Glutamatergic neuron (in vitro differentiated cells): Measurements from ENCODE around the gene S100A14. TPM values are rescaled to one million over a fixed set of nuclear protein-coding genes. Genes with fewer than 3 reads are reported as not detected.

Experiments
- DNase-seq: peaks from one replicate; pipeline ENCODE4 v3.0.0; 2022
- H3K27ac Mint-ChIP-seq: one replicate; pipeline ENCODE4 v1.8.0; 2020; ENCODE audit warnings: mild to moderate bottlenecking, mixed read lengths, inconsistent platforms; ENCODE audit not compliant: unreplicated experiment
- H3K27me3 Mint-ChIP-seq: one replicate; pipeline ENCODE4 v1.8.0; 2020; ENCODE audit warnings: mild to moderate bottlenecking, moderate library complexity, mixed read lengths, inconsistent platforms; ENCODE audit not compliant: unreplicated experiment
- H3K36me3 Mint-ChIP-seq: one replicate; pipeline ENCODE4 v1.8.0; 2020; ENCODE audit warnings: mild to moderate bottlenecking, mixed read lengths, inconsistent platforms; ENCODE audit not compliant: unreplicated experiment
- H3K4me1 Mint-ChIP-seq: one replicate; pipeline ENCODE4 v1.8.0; 2020; ENCODE audit warnings: mild to moderate bottlenecking, low read depth, mixed read lengths, inconsistent platforms; ENCODE audit not compliant: unreplicated experiment
- H3K4me3 Mint-ChIP-seq: one replicate; pipeline ENCODE4 v1.8.0; 2020; ENCODE audit warnings: mild to moderate bottlenecking, mixed read lengths, inconsistent platforms; ENCODE audit not compliant: unreplicated experiment
- H3K9me3 Mint-ChIP-seq: one replicate; pipeline ENCODE4 v1.8.0; 2020; ENCODE audit warnings: mild to moderate bottlenecking, moderate library complexity, mixed read lengths, inconsistent platforms; ENCODE audit not compliant: unreplicated experiment
- CTCF ChIP-seq: fragments of 200-600 bp; sonication (generic); IDR thresholded peaks from one replicate; pipeline ENCODE4 v1.5.0; 2021; ENCODE audit not compliant: partially characterized antibody, unreplicated experiment
- total RNA-seq: library from RNA; stranded (reverse); fragmentation: NEBNext Ultra II Directional; extraction: Animal tissue kit (Norgen Biotek cat#: 25700); gene quantifications from one replicate; pipeline ENCODE4 v1.2.1, GENCODE V29; 2021; ENCODE audit not compliant: unreplicated experiment

Gene S100A14
- total RNA-seq, 1 donor from 2014 or later, result not detected

GRCh38 chr1:153615406-153615805 is 719 bp downstream of the S100A14 start:
- Mint-ChIP-seq H3K27ac (no peak overlapping the region), H3K27me3 (peaks cover 8% of the 10 kb centered on the region), H3K4me3 (no peak overlapping the region), H3K9me3 (peaks cover 6% of the 10 kb centered on the region), H3K4me1 (peaks cover under 1% of the 10 kb centered on the region), H3K36me3 (peaks cover 6% of the 10 kb centered on the region)
- DNase-seq, result no peak
- no peak for TF ChIP-seq CTCF

- no peak overlapping the region for H3K27ac Mint-ChIP-seq
- no peak for DNase-seq
- no peak overlapping the region for H3K4me3 Mint-ChIP-seq
- H3K27me3 Mint-ChIP-seq, result peaks cover 9% of the 10 kb centered on the region
- TF ChIP-seq CTCF, result no peak
- H3K4me1 Mint-ChIP-seq, result peaks cover 2% of the 10 kb centered on the region
- peaks cover 6% of the 10 kb centered on the region for H3K9me3 Mint-ChIP-seq
- H3K36me3 Mint-ChIP-seq, result peaks cover 6% of the 10 kb centered on the region
These were observed 1.2 kb downstream of the S100A14 start for GRCh38 chr1:153614906-153615305.

- DNase-seq, result no peak
- H3K4me3 Mint-ChIP-seq, result no peak overlapping the region
- TF ChIP-seq CTCF, result no peak
- H3K36me3 Mint-ChIP-seq, result peaks cover 6% of the 10 kb centered on the region
- peaks cover 2% of the 10 kb centered on the region for H3K4me1 Mint-ChIP-seq
- H3K27me3 Mint-ChIP-seq, result peaks cover 9% of the 10 kb centered on the region
- peaks cover 6% of the 10 kb centered on the region for H3K9me3 Mint-ChIP-seq
- no peak overlapping the region for H3K27ac Mint-ChIP-seq
These were observed 1.8 kb downstream of the S100A14 start for GRCh38 chr1:153614189-153614900.

- H3K27me3 Mint-ChIP-seq, result peaks cover 9% of the 10 kb centered on the region
- no peak for DNase-seq
- no peak for TF ChIP-seq CTCF
- H3K27ac Mint-ChIP-seq, result no peak overlapping the region
- H3K9me3 Mint-ChIP-seq, result peaks cover 6% of the 10 kb centered on the region
- peaks cover 8% of the 10 kb centered on the region for H3K4me1 Mint-ChIP-seq
- H3K36me3 Mint-ChIP-seq, result no peaks in the 10 kb centered on the region
- no peak overlapping the region for H3K4me3 Mint-ChIP-seq
These were observed 2.7 kb downstream of the S100A14 start for GRCh38 chr1:153613406-153613805.

GRCh38 chr1:153612755-153613331 is 3.3 kb downstream of the S100A14 start, which contains the start of gene S100A16:
S100A16 (minus strand) TSS chr1:153613137; CDS start chr1:153608151, 4,986 bp downstream.
- Mint-ChIP-seq H3K27ac (no peak within 1 kb of the TSS), H3K9me3 (peaks cover 6% of the 10 kb centered on the region), H3K4me3 (no peak within 1 kb of the TSS), H3K27me3 (peaks cover 11% of the 10 kb centered on the region), H3K4me1 (peaks cover 10% of the 10 kb centered on the region), H3K36me3 (no peaks in the 10 kb centered on the region)
- DNase-seq, result no peak
- no peak for TF ChIP-seq CTCF
